Right lobe of liver (tissue), 4 donors: ENCODE measurements around the gene TENT5C.

Experiments used
- CTCF ChIP-seq, 4 donors: fragments of 200-600 bp in 3 of 4; fragments of 450-650 bp in 1 of 4; IDR thresholded peaks; one replicate each; pipeline versions ENCODE4 v1.5.1 to v1.8.0; 2016 to 2022; ENCODE audit warnings: antibody characterized with exemption in 4 of 4, mild to moderate bottlenecking in 2 of 4
- POLR2A ChIP-seq: fragments of 450-650 bp; IDR thresholded peaks from one replicate; pipeline ENCODE4 v1.6.1; 2017; ENCODE audit warnings: antibody characterized with exemption, mild to moderate bottlenecking
- donor health status: DM: no; HTN: no; CAD: no.
- donor health status: DM: no; HTN: no; CAD: no.
- donor health status: DM: no; HTN: yes; CAD: no.

DNA sequence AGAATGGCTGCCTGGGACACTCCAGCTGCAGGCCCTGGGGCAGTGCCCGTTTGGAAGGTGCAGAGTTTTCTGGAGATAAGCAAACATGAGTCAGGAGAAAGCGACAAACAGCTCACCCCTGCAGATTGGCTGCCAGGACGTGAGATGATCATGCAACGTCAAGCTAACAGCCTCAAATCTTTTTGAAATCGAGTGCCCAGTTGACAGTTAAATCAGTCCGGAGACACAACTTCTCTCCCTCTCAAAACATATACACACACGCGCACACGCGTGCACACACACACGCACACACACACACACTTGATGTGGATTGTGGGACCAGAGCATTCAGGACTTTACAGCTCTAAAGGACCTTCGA, 49.4 kb downstream of the TENT5C start:
- TF ChIP-seq CTCF (IDR thresholded peaks at IDR 0.05), result no peak
- no peak for TF ChIP-seq POLR2A
